Left lung (tissue), 10 donors: ENCODE measurements around the gene OLAH. TPM values are rescaled to one million over a fixed set of nuclear protein-coding genes. Genes with fewer than 3 reads are reported as not detected.

Experiments
- ATAC-seq: fragments of 200-7000 bp; cut with Tn5 transposase; one replicate; pipeline ENCODE4 v1.9.1; 2020; ENCODE audit warnings: moderate library complexity
- DNase-seq, 4 donors: peaks; one replicate each; pipeline ENCODE4 v3.0.0-alpha.2; 2013 to 2020
- H3K27ac ChIP-seq, 2 donors: fragments of 200-600 bp; sonication (generic) in 1 of 2; one replicate each; pipeline versions ENCODE4 v1.5.0 to v1.8.0; 2020 to 2021
- H3K27me3 ChIP-seq, 2 donors: fragments of 200-600 bp; sonication (generic) in 1 of 2; one replicate each; pipeline versions ENCODE4 v1.5.0 to v1.8.0; 2020 to 2021
- H3K36me3 ChIP-seq, 2 donors: fragments of 200-600 bp; sonication (generic) in 1 of 2; one replicate each; pipeline versions ENCODE4 v1.5.0 to v1.8.0; 2020 to 2021
- H3K4me1 ChIP-seq, 2 donors: fragments of 200-600 bp; one replicate each; pipeline ENCODE4 v1.8.0; 2021
- H3K4me3 ChIP-seq, 2 donors: fragments of 200-600 bp; sonication (generic) in 1 of 2; one replicate each; pipeline versions ENCODE4 v1.5.0 to v1.8.0; 2020 to 2021; ENCODE audit warnings: mild to moderate bottlenecking in 1 of 2
- H3K9me3 ChIP-seq, 2 donors: fragments of 200-600 bp; sonication (generic) in 1 of 2; one replicate each; pipeline versions ENCODE4 v1.5.0 to v1.8.0; 2020 to 2021
- CTCF ChIP-seq, 2 donors: fragments of 200-600 bp; sonication (generic) in 1 of 2; IDR thresholded peaks; one replicate each; pipeline versions ENCODE4 v1.5.0 to v1.8.0; 2021; ENCODE audit warnings: antibody characterized with exemption in 2 of 2
- intact Hi-C, 2 donors: fragments of 100-400 bp; cut with DNase I; formaldehyde crosslinking; loops; one replicate each; pipeline versions ENCODE4 v1.11.2 to v1.14.2; 2022
- polyA plus RNA-seq, 6 donors: library from polyadenylated mRNA; unstranded; fragments of 120-200 nt; gene quantifications; one replicate each; pipeline ENCODE4 v1.2.1, GENCODE V29; 2013; ENCODE audit not compliant: insufficient read length in 6 of 6
- total RNA-seq, 2 donors: library from RNA; stranded (reverse); fragmentation: NEBNext Ultra II Directional; extraction: Animal tissue kit (Norgen Biotek cat#: 25700); gene quantifications; one replicate each; pipeline ENCODE4 v1.2.1, GENCODE V29; 2021
- donor health status: DM: no; HTN: yes; CAD: no.
- donor health status: DM: no; HTN: no; CAD: no.

OLAH gene
- total and polyA plus RNA-seq, 8 donors, result 0.08 to 19.0 (median 0.34) TPM; not detected in 3

GRCh38 chr10:15118615-15119014, 74.9 kb downstream of the OLAH start:
- Histone ChIP-seq H3K27me3 (no peaks in the 10 kb centered on the region), H3K9me3 (no peaks in the 10 kb centered on the region), H3K27ac (no peak overlapping the region), H3K36me3 (peaks cover 0 to 25% of the 10 kb centered on the region in 2 donors), H3K4me1 (no peaks in the 10 kb centered on the region), H3K4me3 (no peak overlapping the region)
- no peak for TF ChIP-seq CTCF (IDR thresholded peaks at IDR 0.05)
- DNase-seq, result no peak
- no peak for ATAC-seq
- intact Hi-C loops, result no loop called here

- intact Hi-C loops, result no loop called here
- TF ChIP-seq CTCF (IDR thresholded peaks at IDR 0.05), result no peak
- DNase-seq (no peak), ATAC-seq (no peak)
- H3K27ac ChIP-seq, result no peak overlapping the region
- no peak overlapping the region for H3K4me3 ChIP-seq
- H3K4me1 ChIP-seq, result no peaks in the 10 kb centered on the region
- no peaks in the 10 kb centered on the region for H3K9me3 ChIP-seq
- H3K36me3 ChIP-seq, result peaks cover 0 to 25% of the 10 kb centered on the region in 2 donors
- H3K27me3 ChIP-seq, result no peaks in the 10 kb centered on the region
These were observed 76.8 kb downstream of the OLAH start for GRCh38 chr10:15120523-15120922.

- no peaks in the 10 kb centered on the region for H3K4me1 ChIP-seq
- H3K9me3 ChIP-seq, result no peaks in the 10 kb centered on the region
- H3K27me3 ChIP-seq, result no peaks in the 10 kb centered on the region
- intact Hi-C loops, result no loop called here
- no peak for TF ChIP-seq CTCF (IDR thresholded peaks at IDR 0.05)
- DNase-seq (no peak), ATAC-seq (no peak)
- no peak overlapping the region for H3K27ac ChIP-seq
- no peak overlapping the region for H3K4me3 ChIP-seq
- H3K36me3 ChIP-seq, result peaks cover 0 to 26% of the 10 kb centered on the region in 2 donors
These were observed 78.0 kb downstream of the OLAH start for GRCh38 chr10:15121707-15122106.

- Histone ChIP-seq H3K4me3 (no peak overlapping the region), H3K36me3 (peaks cover 0 to 26% of the 10 kb centered on the region in 2 donors), H3K27ac (no peak overlapping the region), H3K4me1 (no peaks in the 10 kb centered on the region), H3K9me3 (no peaks in the 10 kb centered on the region), H3K27me3 (no peaks in the 10 kb centered on the region)
- no peak for DNase-seq
- TF ChIP-seq CTCF (IDR thresholded peaks at IDR 0.05), result no peak
- no peak for ATAC-seq
- intact Hi-C loops, result no loop called here
These were observed 78.8 kb downstream of the OLAH start for GRCh38 chr10:15122477-15123030.

Other genes with a start within 250 kb of the OLAH start
- gene CDNF, start 205.9 kb upstream of the OLAH start, total RNA-seq, result under 1 TPM; 0.38 to 0.71 TPM
- 1 to 10 TPM; 2.6 to 4.3 (median 3.0) TPM for gene CDNF, start 205.9 kb upstream of the OLAH start, polyA plus RNA-seq
- 10 to 100 TPM in 1 of 2 donors, 1 to 10 TPM in 1; 6.6 to 13.6 TPM for gene HSPA14, start 205.6 kb upstream of the OLAH start, total RNA-seq
- gene HSPA14, start 205.6 kb upstream of the OLAH start, polyA plus RNA-seq, result 10 to 100 TPM; 18.4 to 23.8 (median 21.0) TPM
- 10 to 100 TPM in 1 of 2 donors, 1 to 10 TPM in 1; 8.5 to 11.5 TPM for gene MSANTD7, start 205.6 kb upstream of the OLAH start, total RNA-seq
- 10 to 100 TPM; 15.8 to 18.1 (median 16.1) TPM for gene MSANTD7, start 205.6 kb upstream of the OLAH start, polyA plus RNA-seq
- gene SUV39H2, start 165.1 kb upstream of the OLAH start, total RNA-seq, result 10 to 100 TPM; 10.1 to 10.9 TPM
- gene SUV39H2, start 165.1 kb upstream of the OLAH start, polyA plus RNA-seq, result 10 to 100 TPM; 15.7 to 18.5 (median 17.0) TPM
- 10 to 100 TPM in 1 of 2 donors, 1 to 10 TPM in 1; 8.3 to 11.0 TPM for gene DCLRE1C, start 89.8 kb upstream of the OLAH start, total RNA-seq
- gene DCLRE1C, start 89.8 kb upstream of the OLAH start, polyA plus RNA-seq, result 10 to 100 TPM; 17.5 to 24.6 (median 20.4) TPM
- gene MEIG1, start 84.6 kb upstream of the OLAH start, total RNA-seq, result not detected
- 1 to 10 TPM in 5 of 6 donors, under 1 TPM in 1; 0.86 to 1.8 (median 1.3) TPM for gene MEIG1, start 84.6 kb upstream of the OLAH start, polyA plus RNA-seq
- gene ACBD7, start 44.8 kb downstream of the OLAH start, total RNA-seq, result 1 to 10 TPM in 1 of 2 donors, under 1 TPM in 1; 0.21 to 1.3 TPM
- gene ACBD7, start 44.8 kb downstream of the OLAH start, polyA plus RNA-seq, result 1 to 10 TPM; 4.3 to 9.2 (median 6.1) TPM
- gene RPP38, start 53.4 kb downstream of the OLAH start, total RNA-seq, result 10 to 100 TPM; 11.7 to 14.3 TPM
- gene RPP38, start 53.4 kb downstream of the OLAH start, polyA plus RNA-seq, result 10 to 100 TPM; 24.8 to 27.4 (median 25.7) TPM
- 10 to 100 TPM in 1 of 2 donors, 1 to 10 TPM in 1; 9.2 to 11.3 TPM for gene NMT2, start 124.8 kb downstream of the OLAH start, total RNA-seq
- 10 to 100 TPM; 33.3 to 38.5 (median 35.6) TPM for gene NMT2, start 124.8 kb downstream of the OLAH start, polyA plus RNA-seq